Stimulated activated naive CD8-positive, alpha-beta T cell treated with anti-CD3 and anti-CD28 coated beads, Interleukin-15, amount 100 ng/mL, for 72 hours (primary cell): ENCODE data around the gene OR2T5.
"Not testable (repeated sequence)": the region's sequence is repeated elsewhere in the genome, so short reads cannot be mapped to it uniquely, and the experiment has no call there.

ENCODE experiments used
- ATAC-seq: fragments of 150-1000 bp; cut with Tn5 transposase; 2 replicates; pipeline ENCODE4 v1.10.0; 2021; ENCODE audit warnings: mild to moderate bottlenecking, moderate library complexity
- DNase-seq, 2 donors: peaks; one replicate each; pipeline ENCODE4 v3.0.0; 2021 to 2022
- H3K27ac Mint-ChIP-seq, 2 donors: one replicate each; pipeline ENCODE4 v1.8.0; 2022; ENCODE audit warnings: mild to moderate bottlenecking in 2 of 2, mixed read lengths in 2 of 2, moderate library complexity in 2 of 2
- H3K27me3 Mint-ChIP-seq: one replicate; pipeline ENCODE4 v1.8.0; 2022; ENCODE audit warnings: mixed read lengths
- H3K4me1 Mint-ChIP-seq: one replicate; pipeline ENCODE4 v1.8.0; 2022; ENCODE audit warnings: mild to moderate bottlenecking, mixed read lengths
- H3K4me3 Mint-ChIP-seq, 2 donors: one replicate each; pipeline ENCODE4 v1.8.0; 2022; ENCODE audit warnings: mild to moderate bottlenecking in 2 of 2, mixed read lengths in 2 of 2, moderate library complexity in 1 of 2
- H3K9me3 Mint-ChIP-seq, 2 donors: one replicate each; pipeline ENCODE4 v1.8.0; 2022; ENCODE audit warnings: mixed read lengths in 2 of 2

OR2T5 gene

DNA sequence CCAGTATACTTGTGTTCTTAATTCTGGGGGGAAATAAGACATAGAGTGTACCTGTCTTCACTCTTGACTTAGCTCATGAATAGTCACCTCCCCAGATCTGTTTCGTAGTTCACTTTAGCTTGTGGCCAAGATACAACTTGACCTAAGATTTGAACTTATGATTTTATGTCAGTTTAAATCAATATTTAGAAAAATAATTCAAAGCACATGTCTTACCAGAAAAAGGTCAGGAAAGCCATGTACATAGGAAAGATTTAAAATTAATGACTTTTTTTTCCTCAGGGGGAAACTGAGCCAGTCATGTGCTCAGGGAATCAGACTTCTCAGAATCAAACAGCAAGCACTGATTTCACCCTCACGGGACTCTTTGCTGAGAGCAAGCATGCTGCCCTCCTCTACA is 15.3 kb upstream of the OR2T5 start, which contains the start of gene OR2T3:
Gene OR2T3, plus strand, starts transcription at position 301 of the 400 bp plus-strand sequence. Its CDS starts 0 bp downstream, at position 301.
- not testable (repeated sequence) for H3K27me3 Mint-ChIP-seq, H3K4me1 Mint-ChIP-seq, ATAC-seq, H3K4me3 Mint-ChIP-seq, H3K9me3 Mint-ChIP-seq, H3K27ac Mint-ChIP-seq, DNase-seq

DNA sequence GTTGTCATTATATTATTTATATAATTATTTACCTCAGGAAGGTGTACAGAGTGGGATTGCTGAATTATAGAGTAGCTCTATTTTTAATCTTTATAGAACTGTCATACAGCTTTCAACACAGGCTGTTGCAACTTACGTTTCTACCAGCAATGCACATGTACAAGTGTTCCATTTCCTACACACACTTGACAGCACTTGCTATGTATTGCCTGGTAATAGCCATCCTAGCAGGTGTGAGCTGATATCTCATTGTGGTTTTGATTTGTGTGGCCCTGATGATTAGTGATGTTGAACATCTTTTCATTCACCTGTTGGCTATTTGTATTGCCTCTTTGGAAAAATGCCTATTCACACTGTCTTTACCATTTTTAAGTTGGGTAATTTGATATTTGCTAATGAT is 12.7 kb upstream of the OR2T5 start:
- H3K4me1 Mint-ChIP-seq, H3K27ac Mint-ChIP-seq, DNase-seq, H3K4me3 Mint-ChIP-seq, H3K9me3 Mint-ChIP-seq, H3K27me3 Mint-ChIP-seq, ATAC-seq: not testable (repeated sequence)

DNA sequence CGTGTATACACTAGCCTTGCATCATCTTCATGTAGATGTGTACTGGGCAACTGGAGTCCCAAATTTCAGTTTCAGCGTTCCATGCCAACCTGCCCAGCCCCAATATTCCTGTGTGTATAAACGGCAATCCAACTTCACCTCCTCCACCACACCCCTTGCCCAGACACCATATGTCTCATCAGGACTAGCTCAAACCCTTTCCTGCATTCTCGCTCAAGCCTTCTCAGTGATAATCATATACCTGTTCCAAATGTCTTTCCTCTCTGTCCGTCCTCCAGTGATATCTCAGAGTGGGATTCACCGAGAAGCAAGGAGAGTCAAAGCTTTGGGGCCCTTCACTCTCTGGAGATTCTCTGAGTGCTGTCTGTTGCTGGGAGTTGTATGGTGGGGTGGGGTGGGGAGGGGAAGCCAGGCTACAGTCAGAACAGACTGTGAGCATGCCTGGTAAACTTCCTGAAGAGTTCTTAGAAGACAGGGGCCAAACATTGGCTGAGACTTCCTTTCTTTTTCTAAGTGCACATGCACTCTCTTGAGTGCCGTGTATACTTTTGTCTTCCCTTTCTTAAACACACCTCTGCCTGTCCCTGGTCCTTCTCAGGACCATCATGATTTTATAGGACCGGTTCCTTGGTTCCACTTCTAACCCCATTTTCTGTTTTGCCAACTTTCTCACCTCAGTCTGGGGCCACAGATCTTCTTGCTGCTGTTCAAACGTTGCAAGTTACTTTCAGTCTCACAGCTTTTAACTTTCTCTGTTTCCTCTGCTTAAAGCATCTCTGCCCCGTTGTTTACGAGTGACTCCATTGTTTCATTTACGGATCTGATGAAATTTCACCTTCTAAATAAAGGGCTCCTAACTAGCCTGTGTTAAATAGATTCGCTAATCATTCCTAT is 6.5 kb upstream of the OR2T5 start:
- peak overlapping the region; percentile 66 to 90 for H3K4me3 Mint-ChIP-seq
- DNase-seq = peak; percentile 30 to 48
- H3K27ac Mint-ChIP-seq = peak overlapping the region; percentile 96 to 97
- not testable (repeated sequence) for H3K4me1 Mint-ChIP-seq, H3K27me3 Mint-ChIP-seq, H3K9me3 Mint-ChIP-seq
- ATAC-seq = peak; percentile 91

DNA sequence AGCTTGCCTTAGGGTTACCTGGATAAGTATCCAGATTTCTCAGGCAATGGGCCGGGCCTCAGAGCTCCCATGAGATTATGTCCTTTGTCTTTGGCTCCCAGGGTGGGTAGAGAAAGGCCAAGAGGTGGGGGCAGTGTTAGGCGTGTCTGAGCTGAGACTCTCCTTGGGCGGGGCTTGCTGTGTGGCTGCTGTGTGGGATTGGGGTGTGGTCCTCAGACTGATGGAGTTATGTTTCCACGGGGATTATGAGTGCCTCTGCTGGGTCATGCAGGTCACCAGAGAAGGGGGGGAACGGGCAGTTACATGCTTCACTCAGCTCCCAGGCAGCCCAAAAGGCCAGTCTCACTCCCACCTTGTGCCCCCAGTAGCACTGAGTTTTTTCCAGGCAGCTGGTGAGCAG is 8.3 kb downstream of the OR2T5 start:
- not testable (repeated sequence) for H3K4me3 Mint-ChIP-seq, H3K9me3 Mint-ChIP-seq, DNase-seq, H3K27ac Mint-ChIP-seq, H3K27me3 Mint-ChIP-seq, H3K4me1 Mint-ChIP-seq
- peak; percentile 20 for ATAC-seq

DNA sequence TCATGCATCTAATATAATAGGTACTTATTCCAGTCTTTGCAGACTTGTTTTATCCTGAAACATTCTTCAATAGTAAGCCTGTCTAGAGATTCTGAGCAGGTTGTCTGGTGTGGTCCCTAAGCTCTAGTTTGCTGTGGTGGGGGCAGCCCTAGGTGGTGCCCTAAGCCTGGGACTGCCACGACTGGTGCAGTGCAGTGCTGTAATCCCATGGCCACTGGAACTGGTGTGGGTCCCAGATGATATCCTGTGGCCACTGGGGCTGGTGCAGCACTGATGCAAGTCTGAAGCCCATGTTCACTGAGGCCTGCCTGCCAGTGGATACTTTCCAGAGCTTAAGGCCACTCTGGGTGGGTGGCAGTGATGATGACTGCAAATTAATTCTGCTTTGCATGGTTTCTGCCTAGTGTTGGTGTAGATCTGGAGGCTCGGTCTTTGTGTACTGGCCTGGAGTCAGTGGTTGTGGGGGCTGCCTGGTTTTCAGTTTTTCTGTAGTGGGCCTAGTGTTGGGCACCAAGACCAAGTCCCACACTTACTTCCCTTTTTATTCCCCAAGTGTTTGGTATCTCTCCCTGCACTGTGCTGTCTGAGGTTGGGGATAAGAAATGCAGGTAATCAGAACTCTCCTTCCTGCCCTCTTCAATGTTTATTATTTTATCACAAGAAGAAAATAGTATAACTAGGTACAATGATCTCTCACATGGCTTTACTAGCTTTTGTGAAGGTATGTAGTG is 12.1 kb downstream of the OR2T5 start:
- peak; percentile 45 for ATAC-seq
- not testable (repeated sequence) for DNase-seq, H3K4me1 Mint-ChIP-seq, H3K9me3 Mint-ChIP-seq, H3K27me3 Mint-ChIP-seq, H3K4me3 Mint-ChIP-seq
- peak overlapping the region in 1 of 2 donors; percentile 20 for H3K27ac Mint-ChIP-seq

DNA sequence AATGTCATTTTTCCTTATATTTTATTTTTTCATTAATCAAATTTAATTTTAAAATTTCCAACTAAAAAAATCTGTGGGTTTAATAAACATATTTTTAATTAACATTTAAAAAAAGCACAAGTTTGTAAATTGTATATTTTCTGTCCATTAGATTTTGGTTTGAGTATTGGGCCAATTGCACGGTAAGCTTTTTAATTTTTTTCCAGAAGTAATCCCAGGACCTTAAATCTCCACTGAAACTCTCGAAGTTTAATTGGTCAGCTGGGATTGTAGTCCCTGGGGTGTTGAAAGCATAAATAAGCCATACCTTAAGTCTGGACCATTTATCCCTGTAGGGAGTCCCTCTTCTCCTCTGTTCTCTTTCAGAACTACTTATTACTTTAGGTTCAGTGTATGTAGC is 19.4 kb downstream of the OR2T5 start, which contains the start of gene OR2G6:
Gene OR2G6, plus strand, starts transcription at position 301 of the 400 bp plus-strand sequence. CDS start 13,574 bp downstream, outside the sequence.
- not testable (repeated sequence) for H3K27me3 Mint-ChIP-seq, H3K4me3 Mint-ChIP-seq, DNase-seq, H3K27ac Mint-ChIP-seq, ATAC-seq, H3K9me3 Mint-ChIP-seq, H3K4me1 Mint-ChIP-seq

DNA sequence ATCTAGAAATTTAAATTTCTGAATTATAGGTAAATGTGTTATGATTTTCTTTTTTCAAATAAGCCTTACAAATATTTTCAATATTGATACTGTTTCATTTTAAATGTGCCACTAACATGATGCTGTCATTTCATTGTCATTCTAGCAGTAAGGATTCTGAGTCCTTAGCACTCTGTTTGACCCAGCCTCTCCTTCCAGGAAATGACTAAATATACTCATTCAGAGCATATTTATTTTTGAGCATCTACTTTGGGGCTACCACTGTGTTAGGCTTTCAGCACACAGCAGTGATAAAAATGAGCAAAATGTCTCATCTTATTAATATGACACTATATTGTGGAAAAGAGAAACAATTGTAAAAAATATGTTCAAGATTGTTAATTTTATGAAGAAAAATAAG is 21.8 kb downstream of the OR2T5 start:
- peak; percentile 60 for ATAC-seq
- not testable (repeated sequence) for H3K4me1 Mint-ChIP-seq, H3K4me3 Mint-ChIP-seq, H3K27me3 Mint-ChIP-seq, DNase-seq, H3K27ac Mint-ChIP-seq, H3K9me3 Mint-ChIP-seq

DNA sequence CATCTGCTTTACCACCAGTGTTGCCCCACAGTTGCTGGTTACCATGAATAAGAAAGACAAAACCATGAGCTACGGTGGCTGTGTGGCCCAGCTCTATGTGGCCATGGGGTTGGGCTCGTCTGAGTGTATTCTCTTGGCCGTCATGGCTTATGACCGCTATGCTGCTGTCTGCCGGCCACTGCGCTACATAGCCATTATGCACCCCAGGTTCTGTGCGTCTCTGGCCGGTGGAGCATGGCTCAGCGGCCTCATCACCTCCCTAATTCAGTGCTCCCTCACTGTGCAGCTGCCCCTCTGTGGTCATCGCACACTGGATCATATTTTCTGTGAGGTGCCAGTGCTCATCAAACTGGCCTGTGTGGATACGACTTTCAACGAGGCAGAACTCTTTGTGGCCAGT is 33.5 kb downstream of the OR2T5 start:
- H3K9me3 Mint-ChIP-seq = no peaks in the 10 kb centered on the region
- ATAC-seq (no peak), DNase-seq (no peak)
- H3K27me3 Mint-ChIP-seq = no peaks in the 10 kb centered on the region
- no peaks in the 10 kb centered on the region for H3K4me1 Mint-ChIP-seq
- H3K27ac Mint-ChIP-seq = no peak overlapping the region
- no peak overlapping the region for H3K4me3 Mint-ChIP-seq

DNA sequence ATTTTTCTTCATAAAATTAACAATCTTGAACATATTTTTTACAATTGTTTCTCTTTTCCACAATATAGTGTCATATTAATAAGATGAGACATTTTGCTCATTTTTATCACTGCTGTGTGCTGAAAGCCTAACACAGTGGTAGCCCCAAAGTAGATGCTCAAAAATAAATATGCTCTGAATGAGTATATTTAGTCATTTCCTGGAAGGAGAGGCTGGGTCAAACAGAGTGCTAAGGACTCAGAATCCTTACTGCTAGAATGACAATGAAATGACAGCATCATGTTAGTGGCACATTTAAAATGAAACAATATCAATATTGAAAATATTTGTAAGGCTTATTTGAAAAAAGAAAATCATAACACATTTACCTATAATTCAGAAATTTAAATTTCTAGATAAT is 49.1 kb downstream of the OR2T5 start:
- ATAC-seq = peak; percentile 50
- not testable (repeated sequence) for DNase-seq, H3K4me3 Mint-ChIP-seq, H3K4me1 Mint-ChIP-seq, H3K27ac Mint-ChIP-seq, H3K27me3 Mint-ChIP-seq, H3K9me3 Mint-ChIP-seq
